Measurements from ENCODE around the gene IL37.
"Not testable (repeated sequence)": the region's sequence is repeated elsewhere in the genome, so short reads cannot be mapped to it uniquely, and the experiment has no call there.

The IL37 gene

GRCh38 chr2:112891385-112891831 lies 19.6 kb upstream of the IL37 start:
- no peak for DNase-seq

- no peak for DNase-seq
Observed at GRCh38 chr2:112893752-112894151, 17.2 kb upstream of the IL37 start.

GRCh38 chr2:112896909-112897623 lies 13.9 kb upstream of the IL37 start:
- DNase-seq = no peak

GRCh38 chr2:112897624-112897978 lies 13.4 kb upstream of the IL37 start:
- no peak for DNase-seq

GRCh38 chr2:112901431-112902065 lies 9.4 kb upstream of the IL37 start:
- DNase-seq = not testable (repeated sequence)

- no peak for DNase-seq
Observed at GRCh38 chr2:112902816-112903215, 8.1 kb upstream of the IL37 start.

- DNase-seq = no peak
Observed at GRCh38 chr2:112904883-112905282, 6.1 kb upstream of the IL37 start.

- DNase-seq = no peak
Observed at GRCh38 chr2:112906276-112906675, 4.7 kb upstream of the IL37 start.

GRCh38 chr2:112907001-112907949 lies 3.7 kb upstream of the IL37 start:
- no peak for DNase-seq

GRCh38 chr2:112908559-112908958 lies 2.4 kb upstream of the IL37 start:
- not testable (repeated sequence) for DNase-seq

- DNase-seq = no peak
Observed at GRCh38 chr2:112910219-112910618, 746 bp upstream of the IL37 start.

GRCh38 chr2:112912403-112912802 lies 1.4 kb downstream of the IL37 start:
- no peak for DNase-seq

- DNase-seq = peak; percentile 9
Observed at GRCh38 chr2:112915300-112916144, 4.6 kb downstream of the IL37 start.

- peak; percentile 27 for DNase-seq
Observed at GRCh38 chr2:112916145-112916571, 5.2 kb downstream of the IL37 start.

GRCh38 chr2:112916625-112917247 lies 5.8 kb downstream of the IL37 start:
- no peak for DNase-seq

GRCh38 chr2:112917856-112918255 lies 6.9 kb downstream of the IL37 start:
- no peak for DNase-seq

GRCh38 chr2:112918256-112918655 lies 7.3 kb downstream of the IL37 start:
- DNase-seq = no peak

GRCh38 chr2:112919086-112919485 lies 8.1 kb downstream of the IL37 start:
- no peak for DNase-seq

- DNase-seq = peak; percentile 8
Observed at GRCh38 chr2:112920923-112921532, 10.1 kb downstream of the IL37 start.

GRCh38 chr2:112921982-112922381 lies 11.0 kb downstream of the IL37 start:
- DNase-seq = no peak

- DNase-seq = no peak
Observed at GRCh38 chr2:112923237-112923966, 12.4 kb downstream of the IL37 start.

Measured in stimulated activated CD4-positive, alpha-beta T cell treated with anti-CD3 and anti-CD28 coated beads, Interleukin-4, amount 100 ng/mL, for 24 hours (primary cell).